ENCODE results near the gene TMEM114. TPM values are rescaled to one million over a fixed set of nuclear protein-coding genes. Genes with fewer than 3 reads are reported as not detected.

Gene TMEM114
- total RNA-seq, 1 experiment from 2014 or later = not detected

- CTCF ChIA-PET = no interaction called here
- Histone ChIP-seq H3K4me1 (replicated peaks; ENCODE audit: insufficient read depth) (no peaks in the 10 kb centered on the region), H3K27ac (no peak overlapping the region), H3K9me2 (ENCODE audit: insufficient read depth) (no peaks in the 10 kb centered on the region), H3K4me2 (no peak overlapping the region), H4K20me1 (ENCODE audit: insufficient read depth) (no peaks in the 10 kb centered on the region; the same call in 1 of the 2 replicates), H3K79me2 (ENCODE audit: low read depth) (no peaks in the 10 kb centered on the region), H3K9me3 (ENCODE audit: insufficient read depth, low read depth) (no peaks in the 10 kb centered on the region), H2AFZ (no peak overlapping the region), H3K27me3 (ENCODE audit: insufficient read depth, low read depth) (peaks cover 88% of the 10 kb centered on the region), H3K36me3 (ENCODE audit: low read depth) (no peaks in the 10 kb centered on the region), H3F3A (ENCODE audit: insufficient read depth, low read depth) (no peaks in the 10 kb centered on the region), H3K4me3 (no peak overlapping the region)
- no peak for DNase-seq
- POLR2A ChIA-PET (ENCODE audit: unreplicated experiment) = no interaction called here
- intact Hi-C loops (cut with micrococcal nuclease; ENCODE audit: unreplicated experiment) = no loop called here
- TF ChIP-seq EZH2 (IDR thresholded peaks at IDR 0.05; ENCODE audit: low read depth) = no peak
- TF ChIP-seq, protein P1, sequence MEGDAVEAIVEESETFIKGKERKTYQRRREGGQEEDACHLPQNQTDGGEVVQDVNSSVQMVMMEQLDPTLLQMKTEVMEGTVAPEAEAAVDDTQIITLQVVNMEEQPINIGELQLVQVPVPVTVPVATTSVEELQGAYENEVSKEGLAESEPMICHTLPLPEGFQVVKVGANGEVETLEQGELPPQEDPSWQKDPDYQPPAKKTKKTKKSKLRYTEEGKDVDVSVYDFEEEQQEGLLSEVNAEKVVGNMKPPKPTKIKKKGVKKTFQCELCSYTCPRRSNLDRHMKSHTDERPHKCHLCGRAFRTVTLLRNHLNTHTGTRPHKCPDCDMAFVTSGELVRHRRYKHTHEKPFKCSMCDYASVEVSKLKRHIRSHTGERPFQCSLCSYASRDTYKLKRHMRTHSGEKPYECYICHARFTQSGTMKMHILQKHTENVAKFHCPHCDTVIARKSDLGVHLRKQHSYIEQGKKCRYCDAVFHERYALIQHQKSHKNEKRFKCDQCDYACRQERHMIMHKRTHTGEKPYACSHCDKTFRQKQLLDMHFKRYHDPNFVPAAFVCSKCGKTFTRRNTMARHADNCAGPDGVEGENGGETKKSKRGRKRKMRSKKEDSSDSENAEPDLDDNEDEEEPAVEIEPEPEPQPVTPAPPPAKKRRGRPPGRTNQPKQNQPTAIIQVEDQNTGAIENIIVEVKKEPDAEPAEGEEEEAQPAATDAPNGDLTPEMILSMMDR (conservative IDR thresholded peaks at IDR 0.05) = no peak
- no TSS peak for BruUV-seq (replicated peaks)
Observed at GRCh38 chr16:8543258-8543657, 47.1 kb downstream of the TMEM114 start.

DNA sequence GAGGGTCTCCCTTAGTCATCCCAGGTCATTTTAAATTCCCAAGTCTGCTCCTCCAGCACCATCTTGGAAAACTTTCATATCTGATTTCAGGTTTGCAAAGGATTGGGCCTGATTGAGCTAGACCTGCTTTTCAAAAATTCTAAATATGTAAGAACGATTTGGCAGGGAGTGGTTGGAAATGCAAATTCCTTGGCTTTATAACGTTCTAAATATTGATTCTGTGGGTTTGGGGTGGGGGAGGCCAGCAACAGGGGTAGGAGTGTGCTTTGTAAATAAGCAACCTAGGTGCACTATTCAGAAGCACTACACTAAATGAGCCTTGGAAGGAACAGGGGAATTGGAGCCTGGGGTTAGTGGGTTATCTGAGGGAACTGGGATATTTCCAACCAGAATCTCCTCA is 47.9 kb downstream of the TMEM114 start:
- H4K20me1 ChIP-seq (ENCODE audit: insufficient read depth) = no peaks in the 10 kb centered on the region; the same call in 1 of the 2 replicates
- intact Hi-C loops (cut with micrococcal nuclease; ENCODE audit: unreplicated experiment) = no loop called here

DNA sequence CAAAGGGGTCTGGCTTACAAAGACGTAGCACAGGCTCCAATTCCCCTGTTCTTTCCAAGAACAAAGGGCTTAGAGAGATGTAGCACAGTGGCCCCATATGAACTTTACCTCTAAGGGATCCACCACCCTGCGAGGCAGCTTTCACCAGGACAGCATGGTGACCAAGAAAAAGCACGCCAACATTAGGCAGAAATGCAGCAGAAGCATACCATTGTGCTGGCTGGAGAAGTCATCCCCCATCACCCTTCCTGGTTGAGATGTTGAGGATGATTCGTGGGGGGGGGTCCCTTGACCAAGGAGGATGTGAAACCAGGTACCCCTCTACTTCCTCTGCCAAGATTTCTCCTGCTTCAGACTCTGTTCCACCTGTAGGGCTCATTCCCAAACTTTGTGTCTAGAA is 48.4 kb downstream of the TMEM114 start:
- BruUV-seq (replicated peaks) = no TSS peak
- Histone ChIP-seq H3K9me2 (ENCODE audit: insufficient read depth) (no peaks in the 10 kb centered on the region), H3K36me3 (ENCODE audit: low read depth) (no peaks in the 10 kb centered on the region), H2AFZ (no peak overlapping the region), H3K27me3 (ENCODE audit: insufficient read depth, low read depth) (peaks cover 86% of the 10 kb centered on the region), H3K4me1 (replicated peaks; ENCODE audit: insufficient read depth) (no peaks in the 10 kb centered on the region), H4K20me1 (ENCODE audit: insufficient read depth) (no peaks in the 10 kb centered on the region; the same call in 1 of the 2 replicates), H3K4me2 (no peak overlapping the region), H3K9me3 (ENCODE audit: insufficient read depth, low read depth) (no peaks in the 10 kb centered on the region), H3K4me3 (no peak overlapping the region), H3K79me2 (ENCODE audit: low read depth) (no peaks in the 10 kb centered on the region), H3K27ac (no peak overlapping the region), H3F3A (ENCODE audit: insufficient read depth, low read depth) (no peaks in the 10 kb centered on the region)
- DNase-seq = no peak
- POLR2A ChIA-PET (ENCODE audit: unreplicated experiment) = no interaction called here
- TF ChIP-seq, protein P1 (conservative IDR thresholded peaks at IDR 0.05) = no peak
- intact Hi-C loops (cut with micrococcal nuclease; ENCODE audit: unreplicated experiment) = no loop called here
- CTCF ChIA-PET = no interaction called here

More for the DNA sequence above, 47.9 kb downstream of the TMEM114 start:
- ChIA-PET CTCF (no interaction called here), POLR2A (ENCODE audit: unreplicated experiment) (no interaction called here)
- DNase-seq = no peak
- H2AFZ ChIP-seq = no peak overlapping the region
- BruUV-seq (replicated peaks) = no TSS peak
- no peaks in the 10 kb centered on the region for H3F3A ChIP-seq (ENCODE audit: insufficient read depth, low read depth)
- H3K27ac ChIP-seq = no peak overlapping the region
- no peak overlapping the region for H3K4me2 ChIP-seq
- no peaks in the 10 kb centered on the region for H3K9me2 ChIP-seq (ENCODE audit: insufficient read depth)
- no peaks in the 10 kb centered on the region for H3K36me3 ChIP-seq (ENCODE audit: low read depth)
- no peaks in the 10 kb centered on the region for H3K79me2 ChIP-seq (ENCODE audit: low read depth)
- no peaks in the 10 kb centered on the region for H3K4me1 ChIP-seq (replicated peaks; ENCODE audit: insufficient read depth)
- TF ChIP-seq EZH2 (IDR thresholded peaks at IDR 0.05; ENCODE audit: low read depth) = no peak
- TF ChIP-seq, protein P1 (conservative IDR thresholded peaks at IDR 0.05) = no peak
- H3K27me3 ChIP-seq (ENCODE audit: insufficient read depth, low read depth) = peaks cover 87% of the 10 kb centered on the region
- no peak overlapping the region for H3K4me3 ChIP-seq
- H3K9me3 ChIP-seq (ENCODE audit: insufficient read depth, low read depth) = no peaks in the 10 kb centered on the region
